SU-DHL-6 (cell line): ENCODE data around the gene POLD3.

ENCODE experiments used
- CTCF ChIP-seq: fragments of 200-600 bp; sonication (generic); IDR thresholded peaks from one replicate; pipeline ENCODE4 v1.5.1; 2017; ENCODE audit warnings: antibody characterized with exemption, mild to moderate bottlenecking, low read length, moderate library complexity; ENCODE audit not compliant: insufficient read depth, poor library complexity, severe bottlenecking
- EZH2phosphoT487 ChIP-seq: fragments of 200-600 bp; sonication (generic), shearing (Covaris generic); conservative IDR thresholded peaks from 2 replicates; pipeline ENCODE4 v1.6.1; 2018; ENCODE audit warnings: mild to moderate bottlenecking, antibody characterized with exemption, low read length, moderate library complexity, mixed read lengths

GRCh38 chr11:74642912-74643311 is 50.5 kb downstream of the POLD3 start:
- no peak for TF ChIP-seq CTCF
- no peak for TF ChIP-seq EZH2phosphoT487
